MCF 10A (cell line): ENCODE measurements around the gene GPHN. TPM values are rescaled to one million over a fixed set of nuclear protein-coding genes. Genes with fewer than 3 reads are reported as not detected.

Source experiments
- BruUV-seq: library from RNA; stranded (reverse); fragments of 400-500 nt; replicated peaks from 2 replicates; lab custom pipeline; 2021; lab: Mats Ljungman, UMichigan
- CTCF ChIA-PET: fragments of 300-600 bp; sonication (Branson Sonifier 250); formaldehyde crosslinking; extraction: SDS; loops from one replicate; lab custom pipeline; 2021; ENCODE audit warnings: antibody characterized with exemption, inconsistent platforms; lab: Yijun Ruan, JAX
- POLR2A ChIA-PET: fragments of 300-600, 350-650 bp; sonication (Branson Sonifier 250); formaldehyde crosslinking; extraction: SDS; loops from one replicate; lab custom pipeline; 2020; ENCODE audit warnings: antibody characterized with exemption, inconsistent platforms; lab: Yijun Ruan, JAX
- DNase-seq: peaks from one replicate; pipeline ENCODE4 v3.0.0-alpha.2; 2018; ENCODE audit not compliant: unreplicated experiment
- H3K27ac Mint-ChIP-seq: one replicate; pipeline ENCODE4 v1.8.0; 2022; ENCODE audit warnings: mild to moderate bottlenecking, low read depth, mixed read lengths; ENCODE audit not compliant: unreplicated experiment
- H3K27me3 Mint-ChIP-seq: one replicate; pipeline ENCODE4 v1.8.0; 2022; ENCODE audit warnings: mixed read lengths; ENCODE audit not compliant: insufficient read depth, unreplicated experiment
- H3K36me3 Mint-ChIP-seq: one replicate; pipeline ENCODE4 v1.8.0; 2022; ENCODE audit warnings: mild to moderate bottlenecking, moderate library complexity, mixed read lengths; ENCODE audit not compliant: insufficient read depth, unreplicated experiment
- H3K4me1 Mint-ChIP-seq: one replicate; pipeline ENCODE4 v1.8.0; 2022; ENCODE audit warnings: mixed read lengths; ENCODE audit not compliant: insufficient read depth, unreplicated experiment
- H3K4me3 Mint-ChIP-seq: one replicate; pipeline ENCODE4 v1.8.0; 2022; ENCODE audit warnings: mild to moderate bottlenecking, moderate library complexity, mixed read lengths; ENCODE audit not compliant: unreplicated experiment
- H3K9me3 Mint-ChIP-seq: one replicate; pipeline ENCODE4 v1.8.0; 2022; ENCODE audit warnings: mixed read lengths; ENCODE audit not compliant: unreplicated experiment
- CTCF ChIP-seq: fragments of 200-600 bp; IDR thresholded peaks from one replicate; pipeline ENCODE4 v1.8.0; 2022; ENCODE audit warnings: antibody characterized with exemption, mild to moderate bottlenecking; ENCODE audit not compliant: unreplicated experiment
- intact Hi-C: fragments of 100-400 bp; cut with micrococcal nuclease; formaldehyde crosslinking; loops from 2 replicates; pipeline ENCODE4 v1.14.1; 2022
- total RNA-seq: library from RNA; stranded (reverse); gene quantifications from 2 replicates; pipeline ENCODE4 v1.2.3, GENCODE V29; 2022

Gene GPHN
- total RNA-seq, 1 experiment from 2014 or later = 26.8 TPM

GRCh38 chr14:67186172-67186768 is 678.3 kb downstream of the GPHN start:
- Mint-ChIP-seq H3K36me3 (peaks cover 6% of the 10 kb centered on the region), H3K4me1 (peaks cover 9% of the 10 kb centered on the region), H3K9me3 (no peaks in the 10 kb centered on the region), H3K4me3 (no peak overlapping the region), H3K27ac (no peak overlapping the region), H3K27me3 (no peaks in the 10 kb centered on the region)
- ChIA-PET CTCF (interaction anchor here (0.7 to 1.4 kb wide), 4 partner anchors 20 to 795 kb away, joined by 3 to 5 read pairs (median 4); no protein-coding TSS in a partner anchor), POLR2A (interaction anchor here (0.7 to 3.2 kb wide), 5 partner anchors 14 to 174 kb away, joined by 3 to 33 read pairs (median 3); partner anchors contain the start of genes EIF2S1 and PALS1)
- no peak for DNase-seq
- no peak for TF ChIP-seq CTCF
- intact Hi-C loops = loop anchor here (2.0 to 5.0 kb wide), 2 partner anchors 55 to 101 kb away; partner anchors contain the start of gene PALS1
- BruUV-seq = no TSS peak

GRCh38 chr14:67186789-67187584 is 679.0 kb downstream of the GPHN start:
- intact Hi-C loops = loop anchor here (2.0 to 5.0 kb wide), 2 partner anchors 54 to 100 kb away; partner anchors contain the start of gene PALS1
- Mint-ChIP-seq H3K9me3 (no peaks in the 10 kb centered on the region), H3K27ac (no peak overlapping the region), H3K4me3 (no peak overlapping the region), H3K27me3 (no peaks in the 10 kb centered on the region), H3K4me1 (peaks cover 9% of the 10 kb centered on the region), H3K36me3 (no peaks in the 10 kb centered on the region)
- no TSS peak for BruUV-seq
- CTCF ChIA-PET = interaction anchor here (0.5 to 1.4 kb wide), 5 partner anchors 24 to 796 kb away, joined by 3 to 5 read pairs (median 4); no protein-coding TSS in a partner anchor
- no peak for TF ChIP-seq CTCF
- peak; percentile 90 for DNase-seq
- POLR2A ChIA-PET = interaction anchor here (1.0 to 3.2 kb wide), 6 partner anchors 15 to 61 kb away, joined by 3 to 33 read pairs (median 3); partner anchors contain the start of gene PALS1

DNA sequence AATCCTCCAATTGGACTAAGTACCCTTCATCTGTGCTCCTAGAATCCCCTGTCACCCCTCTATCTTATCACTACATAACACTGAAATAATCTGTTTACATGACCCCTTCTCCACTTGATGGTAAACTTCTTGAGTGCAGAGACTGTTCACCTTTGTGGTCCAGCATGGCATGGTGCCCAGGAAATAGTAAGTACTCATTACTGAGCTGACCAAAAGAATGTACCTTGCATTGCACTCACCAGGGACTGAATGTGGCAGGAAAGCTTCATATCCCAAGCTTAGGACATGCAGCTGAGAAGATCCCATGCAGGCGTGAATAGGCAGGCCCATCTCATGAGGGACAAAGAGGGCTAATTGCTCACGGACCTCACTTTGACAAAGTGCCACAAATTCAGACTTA is 679.9 kb downstream of the GPHN start:
- ChIA-PET CTCF (interaction anchor here (0.5 to 1.4 kb wide), 3 partner anchors 23 to 100 kb away, joined by 3 to 5 read pairs (median 4); no protein-coding TSS in a partner anchor), POLR2A (interaction anchor here (1.0 to 3.2 kb wide), 5 partner anchors 16 to 60 kb away, joined by 3 to 33 read pairs (median 3); partner anchors contain the start of gene PALS1)
- Mint-ChIP-seq H3K27ac (no peak overlapping the region), H3K4me3 (no peak overlapping the region), H3K36me3 (no peaks in the 10 kb centered on the region), H3K27me3 (no peaks in the 10 kb centered on the region), H3K9me3 (no peaks in the 10 kb centered on the region), H3K4me1 (peaks cover 9% of the 10 kb centered on the region)
- intact Hi-C loops = loop anchor here (2.0 to 5.0 kb wide), 2 partner anchors 53 to 99 kb away; partner anchors contain the start of gene PALS1
- peak; percentile 85 for DNase-seq
- BruUV-seq = no TSS peak
- no peak for TF ChIP-seq CTCF

GRCh38 chr14:67188326-67188725 is 680.4 kb downstream of the GPHN start:
- BruUV-seq = no TSS peak
- ChIA-PET CTCF (no interaction called here), POLR2A (interaction anchor here (1.2 to 3.2 kb wide), 2 partner anchors 53 to 60 kb away, joined by 3 to 33 read pairs; partner anchors contain the start of gene PALS1)
- H3K27me3 Mint-ChIP-seq = no peaks in the 10 kb centered on the region
- no peak overlapping the region for H3K4me3 Mint-ChIP-seq
- no peaks in the 10 kb centered on the region for H3K36me3 Mint-ChIP-seq
- DNase-seq = no peak
- intact Hi-C loops = loop anchor here (5.0 kb wide), 1 partner anchor 99 kb away; no protein-coding TSS in a partner anchor
- no peak overlapping the region for H3K27ac Mint-ChIP-seq
- TF ChIP-seq CTCF = no peak
- no peaks in the 10 kb centered on the region for H3K9me3 Mint-ChIP-seq
- peaks cover 9% of the 10 kb centered on the region for H3K4me1 Mint-ChIP-seq
